Epidermal melanocyte (primary cell): ENCODE data around the gene CCDC106.

ENCODE experiments used
- DNase-seq: peaks from one replicate; pipeline ENCODE4 v3.0.0; 2011; ENCODE audit warnings: low spot score; ENCODE audit not compliant: insufficient read length

Gene CCDC106

DNA sequence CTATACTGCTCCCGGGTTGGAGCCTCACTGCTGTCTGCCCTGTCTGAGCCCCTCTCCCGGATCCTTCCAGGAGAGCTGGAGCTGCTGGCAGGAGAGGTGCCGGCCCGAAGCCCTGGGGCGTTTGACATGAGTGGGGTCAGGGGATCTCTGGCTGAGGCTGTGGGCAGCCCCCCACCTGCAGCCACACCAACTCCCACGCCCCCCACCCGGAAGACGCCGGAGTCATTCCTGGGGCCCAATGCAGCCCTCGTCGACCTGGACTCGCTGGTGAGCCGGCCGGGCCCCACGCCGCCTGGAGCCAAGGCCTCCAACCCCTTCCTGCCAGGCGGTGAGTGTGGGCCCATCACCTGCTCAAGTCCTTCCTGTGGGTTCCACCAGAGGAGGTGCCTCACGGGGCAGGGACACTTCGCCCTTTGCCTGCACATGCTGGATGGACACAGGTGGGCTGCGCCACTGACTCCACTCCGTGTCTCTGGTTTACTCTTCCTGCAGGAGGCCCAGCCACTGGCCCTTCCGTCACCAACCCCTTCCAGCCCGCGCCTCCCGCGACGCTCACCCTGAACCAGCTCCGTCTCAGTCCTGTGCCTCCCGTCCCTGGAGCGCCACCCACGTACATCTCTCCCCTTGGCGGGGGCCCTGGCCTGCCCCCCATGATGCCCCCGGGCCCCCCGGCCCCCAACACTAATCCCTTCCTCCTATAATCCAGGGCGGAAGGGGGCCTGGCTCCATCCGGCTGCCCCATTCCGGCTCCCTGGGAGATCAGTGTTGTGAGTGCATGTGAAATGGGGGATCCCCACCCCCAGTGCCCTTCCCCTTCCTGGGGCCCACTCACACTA lies 46.9 kb downstream of the CCDC106 start:
- DNase-seq = no peak

DNA sequence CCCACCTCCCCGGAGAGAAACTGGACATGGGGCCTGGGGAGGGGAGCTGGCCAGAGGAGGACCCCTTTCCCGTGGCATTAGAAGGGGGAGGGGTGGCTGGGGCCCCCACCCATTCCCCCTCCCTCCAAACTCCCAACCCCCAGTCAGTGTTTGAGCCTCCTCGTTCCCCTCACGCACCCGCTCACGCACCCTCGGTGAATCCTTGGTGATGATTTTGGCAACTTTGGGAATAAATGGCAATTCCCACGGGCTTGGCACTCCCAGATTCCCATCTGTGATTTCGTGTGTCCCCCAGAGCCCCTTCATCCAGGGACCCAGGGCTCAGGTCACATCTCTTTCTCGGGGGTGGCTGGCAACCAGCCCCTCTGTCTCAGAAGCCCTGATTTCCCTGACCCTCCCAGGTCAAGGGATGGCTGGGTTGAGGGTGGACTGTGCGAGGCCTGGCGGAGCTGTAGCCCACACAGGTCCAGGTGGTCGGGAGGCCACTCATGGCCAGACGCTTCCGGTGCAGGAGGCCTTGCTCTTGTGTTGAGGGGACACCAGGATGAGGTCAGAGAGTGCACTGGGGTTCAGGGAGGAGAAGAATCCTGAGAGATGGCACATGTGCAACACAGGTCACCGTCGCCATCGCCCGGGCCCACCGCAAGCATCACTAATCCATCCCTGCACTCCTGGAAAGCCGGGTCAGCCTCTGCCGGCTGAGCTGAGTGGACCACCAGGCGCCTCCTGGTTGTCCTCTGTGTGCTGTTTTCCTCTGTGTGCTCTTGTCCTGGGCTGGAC lies 47.7 kb downstream of the CCDC106 start:
- no peak for DNase-seq

DNA sequence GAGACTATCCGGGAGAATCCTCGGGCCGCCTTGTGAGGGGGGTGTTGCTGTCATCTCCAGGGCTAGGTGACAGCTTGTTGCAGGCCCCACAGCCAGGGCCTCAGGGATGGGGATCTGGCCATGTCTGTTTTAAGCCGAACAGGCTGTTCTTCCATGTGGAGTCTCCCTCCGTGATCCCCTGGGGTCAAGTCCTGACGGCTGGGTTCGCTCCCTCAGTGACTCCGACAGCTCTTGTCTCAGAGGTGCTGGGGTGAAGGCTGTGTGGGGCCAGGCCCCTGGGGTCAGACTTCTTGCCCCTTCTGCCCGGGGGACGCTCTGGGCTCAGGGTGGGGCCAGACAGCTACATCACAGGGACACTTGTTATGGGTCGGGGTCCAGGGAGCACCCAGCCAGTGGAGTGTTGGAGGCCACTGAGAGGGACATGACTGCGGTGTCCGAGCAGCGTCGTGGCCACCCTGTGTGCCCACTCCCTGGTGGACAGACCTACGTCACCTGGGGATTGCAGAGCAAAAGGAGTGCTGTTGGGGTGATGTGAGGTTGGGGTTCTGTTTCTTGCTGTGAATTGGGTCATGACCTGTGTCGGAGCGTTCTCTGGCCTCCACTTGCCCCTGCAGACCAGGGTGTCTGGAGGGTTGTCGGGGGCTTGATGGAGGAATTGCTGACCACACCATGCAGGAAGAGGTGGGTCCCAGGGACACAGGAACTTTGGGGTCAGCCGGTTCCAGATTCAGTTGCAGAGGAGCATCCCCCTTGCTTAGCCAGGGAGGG lies 48.5 kb downstream of the CCDC106 start:
- no peak for DNase-seq

- no peak for DNase-seq
Measured at GRCh38 chr19:55697069-55697440, 49.0 kb downstream of the CCDC106 start.

- no peak for DNase-seq
Measured at GRCh38 chr19:55697698-55698097, 49.7 kb downstream of the CCDC106 start.

DNA sequence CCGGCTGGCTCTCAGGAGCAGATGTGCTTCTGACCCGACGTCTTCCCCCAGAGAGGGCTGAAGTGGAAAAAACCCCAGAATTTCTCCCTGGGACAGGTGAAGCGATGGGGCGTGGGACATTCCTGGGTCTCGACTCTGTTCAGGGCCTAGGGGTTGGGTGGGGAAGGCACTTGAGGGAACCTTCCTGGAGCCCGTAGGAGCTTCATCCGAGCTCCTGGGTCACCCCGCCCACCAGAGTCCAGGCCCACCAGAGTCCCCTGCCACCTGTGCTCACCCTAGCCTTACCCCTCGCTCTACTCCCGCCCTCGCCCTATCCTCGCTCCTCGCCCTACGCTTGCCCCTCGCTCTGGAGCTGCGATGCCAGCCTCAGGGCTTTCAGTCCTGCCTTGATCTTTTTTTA lies 50.2 kb downstream of the CCDC106 start:
- no peak for DNase-seq

DNA sequence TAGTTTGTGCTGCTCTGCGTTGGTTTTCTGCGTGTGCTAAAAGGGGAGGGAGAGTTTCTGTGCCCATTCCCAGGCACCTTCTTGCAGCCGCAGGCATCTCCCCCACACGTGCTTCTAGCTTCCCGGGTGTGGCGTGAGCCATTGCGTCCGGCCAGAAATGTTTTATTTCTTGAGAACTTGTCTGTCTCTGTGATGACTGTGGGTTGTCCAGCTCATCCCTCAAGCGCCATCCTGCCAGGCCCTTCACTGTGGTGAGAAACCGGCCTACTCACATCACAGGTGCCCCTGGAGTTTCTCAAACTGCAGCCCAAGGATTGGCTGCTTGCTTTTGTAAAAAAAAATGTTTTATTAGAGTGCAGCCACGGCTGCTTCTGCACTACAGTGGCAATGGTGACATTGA lies 51.2 kb downstream of the CCDC106 start:
- no peak for DNase-seq

DNA sequence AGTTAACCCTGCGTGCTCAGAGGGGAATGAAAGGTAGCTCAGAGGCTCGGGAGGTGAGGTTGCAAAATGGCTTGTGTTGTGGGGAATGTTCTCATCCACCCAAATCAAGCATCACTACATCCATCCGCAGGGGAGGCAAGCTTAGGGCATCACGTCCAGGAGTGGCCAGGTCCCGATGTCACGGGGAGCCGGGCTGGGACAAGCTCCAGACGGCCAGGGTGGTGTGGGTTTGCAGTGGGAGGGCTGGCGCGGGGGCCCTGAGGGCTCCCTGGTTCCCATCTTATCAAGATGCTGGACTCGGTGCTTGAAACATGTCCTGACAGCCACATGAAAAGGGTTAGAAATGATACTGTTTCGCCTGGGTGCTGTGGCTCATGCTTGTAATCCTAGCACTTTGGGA lies 52.8 kb downstream of the CCDC106 start:
- no peak for DNase-seq

DNA sequence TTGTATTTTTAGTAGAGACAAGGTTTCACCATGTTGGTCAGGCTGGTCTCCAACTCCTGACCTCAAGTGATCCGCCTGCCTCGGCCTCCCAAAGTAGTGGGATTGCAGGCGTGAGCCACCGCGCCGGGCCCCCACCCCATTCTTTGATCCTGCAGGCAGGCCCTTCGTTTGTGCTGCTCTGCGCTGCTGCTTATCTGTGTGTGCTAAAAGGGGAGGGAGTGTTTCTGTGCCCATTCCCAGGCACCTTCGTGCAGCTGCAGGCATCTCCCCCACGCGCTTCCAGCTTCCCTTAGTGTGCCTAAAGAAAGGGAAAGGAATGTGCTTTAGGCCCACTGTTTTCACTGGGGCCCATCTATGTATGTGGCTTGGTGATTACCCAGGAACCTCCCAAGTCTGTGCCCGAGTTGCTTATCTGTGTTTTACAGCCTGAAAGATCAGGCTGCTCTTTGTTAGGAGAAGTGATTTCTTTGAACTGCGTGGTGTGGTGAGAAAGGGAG lies 54.2 kb downstream of the CCDC106 start:
- DNase-seq = no peak
